UCSD-AML1 (cell line): ENCODE measurements around the gene PDE4D.
"Not testable (repeated sequence)": the region's sequence is repeated elsewhere in the genome, so short reads cannot be mapped to it uniquely, and the experiment has no call there.

Experiments
- DNase-seq: peaks from one replicate; lab custom pipeline; 2025; ENCODE audit not compliant: unreplicated experiment; lab: John Stamatoyannopoulos, UW

Gene PDE4D

DNA sequence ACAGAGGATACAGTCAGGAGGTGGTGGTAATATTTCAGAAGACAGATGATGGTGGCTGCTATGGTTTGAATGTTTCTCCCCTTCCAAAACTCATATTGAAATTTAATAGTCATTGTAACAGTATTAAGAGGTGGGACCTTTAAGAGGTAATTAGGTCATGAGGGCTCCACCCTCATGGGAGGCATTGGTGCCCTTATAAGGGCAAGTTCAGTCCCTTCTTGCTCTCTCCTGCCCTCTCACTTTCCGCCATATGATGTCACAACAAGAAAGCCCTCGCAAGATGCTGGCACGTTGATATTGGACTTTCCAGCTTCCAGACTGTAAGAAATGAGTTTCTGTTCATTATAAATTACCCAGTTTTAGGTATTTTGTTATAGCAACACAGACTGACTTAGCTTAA lies 274.9 kb downstream of the PDE4D start:
- no peak for DNase-seq

DNA sequence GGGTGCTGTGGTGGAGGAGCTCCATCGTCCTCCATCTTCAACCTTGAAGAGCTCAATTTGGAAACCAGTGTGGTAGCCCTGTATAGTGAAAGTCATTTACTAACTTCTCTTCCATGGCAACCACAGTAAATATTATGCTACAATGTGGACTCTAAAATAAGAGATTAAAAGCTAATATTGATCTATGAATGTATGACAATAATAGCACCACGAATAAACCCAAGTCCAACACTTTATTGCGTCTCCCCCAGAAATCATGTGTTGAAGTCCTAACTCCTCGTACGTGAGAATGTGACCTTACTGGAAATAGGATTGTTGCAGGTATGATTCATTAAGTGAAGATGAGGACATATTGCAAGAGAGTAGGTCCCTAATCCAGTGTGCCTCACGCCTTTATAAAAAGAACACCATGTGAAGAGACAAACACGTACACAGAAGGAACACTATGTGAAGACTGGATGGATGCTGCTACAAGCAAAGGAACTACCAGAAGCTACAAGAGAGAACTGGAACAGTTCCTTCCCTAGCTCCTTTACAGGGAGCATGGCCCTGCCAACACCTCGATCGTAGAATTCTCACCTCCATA lies 276.2 kb downstream of the PDE4D start:
- DNase-seq: no peak

DNA sequence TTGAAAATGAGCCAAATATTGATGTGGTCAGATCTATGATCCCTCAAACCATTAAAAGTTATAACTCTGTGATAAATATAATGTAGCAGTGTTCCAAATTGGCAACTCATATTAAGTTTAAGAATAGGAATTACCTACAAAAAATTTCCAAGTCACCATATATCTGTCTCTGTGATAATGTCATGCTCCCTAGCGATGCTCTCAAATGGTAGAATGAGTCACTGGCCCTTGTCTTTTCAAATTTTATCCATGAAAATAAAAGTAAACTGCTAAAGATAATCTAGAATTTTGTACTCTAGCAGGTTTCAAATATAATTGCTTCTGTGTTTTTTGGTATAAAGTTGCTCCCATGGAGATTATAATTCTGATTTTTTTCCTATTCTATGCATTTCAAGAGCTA lies 277.1 kb downstream of the PDE4D start:
- no peak for DNase-seq

DNA sequence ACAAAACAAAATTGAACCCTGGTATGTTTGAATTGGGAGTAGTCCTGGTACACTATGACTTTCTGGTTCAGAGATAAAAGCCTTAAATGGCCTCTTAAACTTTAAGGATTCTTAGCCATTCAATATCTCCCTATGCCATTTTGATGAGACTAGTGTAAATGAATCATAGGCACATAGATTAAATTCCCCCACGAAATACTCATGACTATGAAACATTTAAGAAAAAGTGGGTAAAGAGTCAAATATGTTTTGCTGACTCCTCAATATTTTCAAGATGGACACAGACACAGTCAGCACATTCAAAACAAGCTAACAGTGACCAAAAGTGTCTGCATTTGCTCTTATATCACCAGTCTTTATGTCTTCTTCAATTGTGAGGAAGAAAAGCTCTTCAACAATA lies 278.3 kb downstream of the PDE4D start:
- no peak for DNase-seq

DNA sequence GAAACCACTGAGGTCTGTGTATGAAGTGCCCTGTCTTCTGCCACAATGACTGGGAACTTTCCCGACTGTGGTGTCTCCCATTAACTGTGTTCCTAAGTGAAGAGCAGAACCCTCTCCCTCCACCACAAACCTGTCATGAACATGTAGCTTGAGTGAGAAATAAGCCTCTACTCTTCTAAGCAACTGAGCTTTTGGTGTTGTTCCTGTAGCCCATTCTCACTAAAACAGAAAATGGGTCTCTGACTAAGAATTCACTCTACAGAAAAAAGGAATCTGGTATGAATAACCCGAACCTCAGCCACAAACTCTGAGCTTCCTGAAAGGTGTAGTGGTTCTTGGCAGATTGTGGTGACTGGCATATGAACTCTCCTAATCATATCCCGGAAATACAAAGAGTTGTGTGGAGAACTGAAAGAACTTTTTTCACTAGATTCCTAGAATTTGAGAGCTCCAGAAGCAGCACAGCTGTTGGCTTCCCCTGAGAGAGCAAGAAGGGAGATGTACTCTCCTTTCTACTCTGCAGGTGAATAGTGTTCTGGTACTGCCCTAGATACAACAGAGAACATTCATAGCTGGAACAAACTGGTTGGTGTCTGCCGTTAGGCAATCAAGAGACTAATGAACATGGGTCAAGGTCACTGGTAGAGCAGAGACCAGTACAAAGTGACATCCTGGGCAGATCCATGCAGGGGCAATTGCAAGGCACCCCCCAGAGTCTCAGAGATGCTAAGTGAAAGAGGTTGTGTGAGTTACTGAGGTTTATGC lies 283.8 kb downstream of the PDE4D start:
- DNase-seq: peak; percentile 18

DNA sequence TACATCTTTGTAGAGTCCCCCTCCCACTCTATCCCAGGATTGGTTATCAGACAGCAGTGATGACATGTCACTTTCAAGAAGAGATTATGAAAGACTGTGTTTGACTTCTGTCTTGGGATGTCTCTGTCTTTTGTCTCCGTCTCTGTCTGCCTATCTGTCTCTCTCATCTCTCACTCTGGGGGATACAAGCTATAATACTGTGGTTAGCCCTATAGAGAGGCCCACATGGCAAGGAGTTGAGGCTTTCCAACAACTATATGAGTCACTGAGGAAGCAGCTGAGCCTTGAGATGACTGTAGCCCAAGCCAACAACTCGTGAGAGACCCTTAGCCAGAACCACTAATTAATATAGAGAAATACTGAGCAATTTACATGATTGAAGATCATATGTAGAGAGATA lies 284.8 kb downstream of the PDE4D start:
- no peak for DNase-seq

DNA sequence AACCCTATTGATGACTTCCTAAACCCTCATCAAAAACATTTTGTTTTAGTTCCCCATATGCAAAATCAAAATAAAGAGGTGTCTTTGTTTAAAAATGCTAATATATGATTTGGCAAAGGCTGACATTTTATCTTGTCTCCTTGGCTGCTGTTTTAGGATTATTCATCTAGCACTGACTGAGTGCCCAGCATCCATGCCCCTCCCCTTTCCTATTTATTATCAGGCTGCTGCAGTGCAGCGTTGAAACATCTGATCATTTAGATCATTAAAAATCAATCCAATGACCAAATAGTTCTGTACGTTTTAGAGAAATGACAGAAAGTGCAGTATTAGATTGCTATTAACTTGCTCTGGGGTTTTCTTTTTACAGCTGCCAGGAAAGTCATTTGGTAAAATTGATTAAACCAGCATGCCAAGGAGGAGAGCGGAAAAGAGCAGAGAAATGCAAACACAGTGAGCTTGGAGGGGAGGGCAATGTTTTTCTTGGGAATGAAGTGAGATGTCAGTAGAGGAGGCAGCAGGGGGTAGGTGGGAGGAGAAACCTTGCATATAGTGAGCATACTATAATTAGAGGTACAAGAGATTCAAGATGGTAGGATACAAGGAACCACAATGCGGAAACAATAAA lies 286.3 kb downstream of the PDE4D start:
- no peak for DNase-seq

DNA sequence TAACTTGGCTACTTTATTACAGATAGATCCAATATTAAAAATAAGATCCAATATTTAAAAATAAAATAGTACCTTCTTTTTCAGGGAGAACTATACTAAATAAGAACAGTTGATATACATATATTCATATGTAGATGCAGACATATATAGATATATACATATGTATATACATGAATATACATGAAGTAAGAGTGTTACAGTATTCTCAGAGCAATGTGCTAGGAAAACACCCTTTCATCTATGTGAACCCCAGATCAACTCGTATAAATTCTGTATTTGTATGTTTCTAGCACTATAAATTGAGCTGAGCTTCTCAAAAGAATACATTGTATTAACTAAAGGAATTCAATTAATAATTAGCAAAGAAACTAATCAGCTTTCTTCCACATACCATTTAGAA lies 287.6 kb downstream of the PDE4D start:
- no peak for DNase-seq

DNA sequence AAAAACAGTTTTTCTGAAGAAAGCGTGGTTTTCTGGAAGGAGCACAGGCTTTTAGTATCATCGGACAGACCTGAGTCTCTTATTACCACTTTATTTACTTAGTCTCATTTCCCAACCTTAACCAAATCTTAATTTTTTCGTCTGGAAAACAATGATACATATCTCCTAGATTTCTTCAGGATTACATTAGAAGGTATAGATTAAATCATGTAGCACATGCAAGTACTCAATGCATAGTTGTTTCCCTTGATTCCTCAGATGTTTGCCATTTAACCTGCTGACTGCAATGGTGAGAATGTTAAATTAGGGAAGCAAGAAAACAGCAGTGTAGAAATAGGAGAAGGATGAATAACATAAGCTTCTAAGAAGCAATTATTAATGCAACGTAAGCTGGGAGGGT lies 289.4 kb downstream of the PDE4D start:
- DNase-seq: no peak

DNA sequence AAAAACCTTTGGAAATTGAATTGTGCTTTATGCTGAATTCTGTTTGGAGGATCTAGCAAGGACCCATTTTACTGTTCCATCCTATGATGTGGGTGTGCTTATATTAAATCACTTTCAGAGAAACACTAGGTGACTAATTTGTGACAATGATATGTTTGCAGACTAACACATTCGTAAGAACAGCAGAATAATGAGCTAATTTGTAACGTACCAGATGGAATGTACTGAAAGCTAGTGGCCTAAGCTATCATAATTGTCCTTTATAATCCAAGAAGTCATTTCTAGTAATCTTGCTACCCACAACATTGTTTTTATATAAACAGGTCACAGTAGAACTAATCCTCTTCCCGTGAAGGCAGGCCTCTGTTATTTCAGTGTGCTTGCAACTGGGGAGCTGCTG lies 292.5 kb downstream of the PDE4D start:
- no peak for DNase-seq

DNA sequence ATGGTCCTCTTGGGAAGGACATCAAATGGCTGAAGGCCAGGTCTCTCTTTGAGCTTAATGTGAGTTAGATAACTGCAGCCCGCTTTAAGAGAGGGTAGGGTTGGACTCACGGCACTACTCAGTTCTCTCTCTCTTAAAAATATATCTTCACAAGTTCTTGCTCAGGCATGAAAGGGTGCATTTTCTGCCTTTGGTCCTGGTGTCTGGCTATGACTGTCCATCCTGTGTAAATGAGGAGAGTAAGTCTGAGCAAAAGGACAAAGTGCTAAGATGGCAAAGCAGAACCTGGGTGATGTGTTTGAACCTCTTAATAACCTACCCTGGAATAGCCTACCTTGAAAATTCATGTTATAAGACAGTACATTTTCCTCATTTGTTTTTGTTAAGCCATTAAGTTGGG lies 293.4 kb downstream of the PDE4D start:
- no peak for DNase-seq

DNA sequence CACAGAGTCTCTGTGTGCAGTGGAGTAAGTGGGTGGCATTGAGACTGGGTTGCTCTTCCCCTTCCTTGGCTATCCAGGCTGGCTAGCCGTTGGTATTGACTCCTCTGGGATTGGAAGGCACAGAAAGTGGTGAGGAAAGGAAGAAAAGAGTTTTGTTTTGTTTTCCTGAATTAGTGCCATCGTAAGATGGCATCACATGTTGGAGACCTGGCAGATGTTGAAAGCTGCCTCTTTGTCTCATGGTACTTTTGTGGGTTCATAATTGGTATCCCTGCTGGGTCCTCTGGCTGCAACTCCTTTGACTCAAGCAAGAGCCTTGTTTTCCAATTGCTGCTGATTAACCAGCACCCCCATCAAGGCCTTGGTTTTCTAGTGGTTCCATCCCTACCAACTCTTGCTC lies 293.8 kb downstream of the PDE4D start:
- no peak for DNase-seq

DNA sequence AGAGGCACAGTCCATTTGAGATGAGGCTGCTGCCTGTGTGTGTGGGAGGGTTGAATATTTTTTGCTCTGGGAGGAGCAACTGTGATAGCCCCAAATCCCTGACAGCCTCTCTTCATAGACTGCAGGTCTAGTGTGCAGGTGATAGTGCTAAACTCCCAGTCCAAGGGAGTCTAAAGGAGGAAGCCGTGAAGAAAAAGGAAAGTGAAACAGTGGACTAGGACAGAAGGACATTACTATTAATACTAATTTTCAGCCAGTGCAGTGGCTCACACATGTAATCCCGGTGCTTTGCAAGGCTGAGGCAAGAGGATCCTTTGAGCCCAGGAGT lies 295.0 kb downstream of the PDE4D start:
- peak; percentile 17 for DNase-seq

DNA sequence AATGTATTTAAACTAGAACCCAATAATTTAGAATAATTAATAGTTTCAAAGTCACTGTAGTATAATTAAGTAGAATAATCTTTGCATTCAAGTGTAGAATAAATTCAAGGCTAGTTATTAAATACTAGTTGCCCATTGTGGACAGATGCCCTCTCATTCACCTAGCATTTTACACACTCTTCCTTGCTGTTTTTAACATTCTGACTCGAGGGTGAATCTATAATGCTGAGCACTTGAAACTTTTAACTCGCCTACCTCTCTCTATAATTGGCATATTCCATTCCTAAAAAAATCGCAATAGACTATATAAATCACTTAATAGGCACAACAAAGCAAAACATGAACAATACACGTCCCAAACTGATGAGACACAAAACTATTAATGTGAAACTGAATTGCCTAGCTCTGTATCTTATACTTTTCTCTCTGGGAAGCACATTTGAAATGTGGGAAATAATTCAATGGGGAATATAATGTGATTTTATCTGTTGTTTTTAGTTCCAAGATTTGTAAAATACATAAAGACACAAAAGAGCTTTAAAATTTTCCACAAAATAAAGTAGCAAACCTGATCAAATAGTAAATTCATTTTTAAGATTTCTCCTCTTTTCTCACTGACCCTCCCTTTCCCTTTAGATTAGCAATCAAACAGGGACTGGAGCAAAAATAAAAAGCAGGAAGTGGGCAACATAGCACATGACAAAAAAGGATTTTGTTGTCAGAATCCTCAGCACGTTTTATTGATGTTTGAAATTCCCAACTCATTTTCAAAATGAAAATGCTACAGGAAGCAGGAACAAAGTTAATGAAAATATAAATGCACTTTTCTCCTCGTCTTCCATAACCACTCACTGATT lies 295.6 kb downstream of the PDE4D start:
- no peak for DNase-seq

DNA sequence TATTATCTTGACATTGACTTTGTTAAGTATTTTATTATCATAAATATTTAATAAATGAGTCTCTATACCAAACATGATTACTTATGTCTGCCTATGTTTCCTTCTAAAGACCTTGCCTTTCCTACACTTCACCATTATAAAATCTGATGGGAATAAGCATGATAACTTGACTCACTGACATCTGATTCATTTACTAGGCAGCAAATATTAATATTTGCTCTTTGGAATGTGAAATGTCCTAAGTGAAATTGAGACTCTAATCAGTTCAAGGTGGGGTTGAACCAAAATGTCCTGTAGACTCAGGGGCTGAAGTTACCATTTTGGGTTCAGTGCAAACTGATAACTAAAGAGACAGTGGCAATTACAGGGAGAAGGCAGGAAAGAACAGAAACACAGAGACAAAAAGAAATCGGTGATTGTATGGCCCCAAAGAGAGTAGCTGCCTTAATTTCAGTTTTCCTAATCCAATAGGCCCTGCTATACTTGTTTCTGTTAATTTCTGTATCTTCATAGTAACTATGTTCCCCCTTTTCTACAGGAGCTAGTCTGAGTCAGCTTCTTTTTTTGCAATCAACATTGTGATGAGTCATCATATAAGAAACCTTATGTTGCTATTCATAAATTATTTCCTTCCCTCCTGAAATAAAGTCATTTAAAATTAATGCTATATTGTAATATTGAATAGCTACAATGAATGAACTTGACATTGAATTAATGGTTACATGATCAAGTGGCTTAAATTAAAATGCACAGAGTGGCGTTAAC lies 296.8 kb downstream of the PDE4D start:
- DNase-seq: no peak

DNA sequence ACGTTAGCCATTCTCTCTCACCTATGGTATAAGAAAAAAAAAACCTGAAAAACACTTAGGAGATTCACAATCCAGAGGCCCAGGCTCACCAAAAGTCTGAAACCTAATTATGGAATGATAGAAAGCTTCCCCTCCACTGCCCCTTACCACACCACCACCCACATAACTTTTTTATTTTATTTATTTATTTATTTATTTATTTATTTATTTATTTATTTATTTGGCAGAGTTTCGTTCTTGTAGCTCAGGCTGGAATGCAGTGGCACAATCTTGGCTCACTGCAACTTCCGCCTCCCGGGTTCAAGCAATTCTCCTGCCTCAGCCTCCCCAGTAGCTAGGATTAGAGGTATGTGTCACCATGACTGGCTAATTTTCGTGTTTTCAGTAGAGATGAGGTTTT lies 299.4 kb downstream of the PDE4D start:
- DNase-seq: not testable (repeated sequence)

DNA sequence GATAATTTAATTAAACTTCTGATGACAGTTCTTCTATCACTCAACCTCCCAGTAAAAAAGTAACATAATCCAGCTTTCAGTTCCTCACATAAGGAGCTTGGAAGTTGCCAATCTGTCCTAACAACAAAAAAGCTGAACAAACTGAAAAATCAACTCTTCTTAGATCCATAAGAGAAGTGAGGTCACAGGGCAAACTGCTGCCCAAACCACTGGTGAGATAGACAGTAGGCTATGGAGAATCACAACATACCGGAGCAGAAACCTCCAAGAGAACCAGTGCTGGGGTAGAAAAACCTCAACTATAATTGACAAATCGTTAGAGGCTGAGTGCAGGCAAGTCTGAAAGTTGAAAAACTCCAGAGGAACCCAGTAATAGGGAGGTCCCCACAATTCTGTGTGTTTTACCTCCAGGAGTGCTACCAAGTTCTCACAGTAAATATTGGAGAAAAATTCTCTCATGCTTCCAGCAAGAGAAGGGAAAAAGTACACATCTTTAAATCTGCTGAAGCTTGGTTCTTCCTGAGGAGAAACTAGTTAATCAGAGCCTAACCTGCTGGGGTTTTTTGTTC lies 300.0 kb downstream of the PDE4D start:
- DNase-seq: no peak

DNA sequence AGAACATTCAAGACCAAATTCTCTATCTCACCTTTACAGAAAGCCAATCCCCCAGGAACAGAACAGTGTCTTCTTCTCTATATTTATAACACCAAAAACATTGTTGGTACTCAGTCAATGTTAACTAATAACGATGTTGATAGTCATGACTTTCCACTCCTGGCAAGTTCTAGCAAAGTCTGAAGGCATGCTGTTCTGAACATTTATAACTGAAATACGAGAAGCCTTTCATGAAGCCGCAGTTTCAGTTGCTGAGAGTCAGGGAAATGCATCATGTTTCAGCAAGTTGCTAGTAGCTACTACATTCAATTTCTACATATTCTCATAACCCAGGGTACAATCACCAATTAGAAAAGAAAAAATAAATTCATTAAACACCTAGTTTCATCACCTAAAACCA lies 301.4 kb downstream of the PDE4D start:
- no peak for DNase-seq

DNA sequence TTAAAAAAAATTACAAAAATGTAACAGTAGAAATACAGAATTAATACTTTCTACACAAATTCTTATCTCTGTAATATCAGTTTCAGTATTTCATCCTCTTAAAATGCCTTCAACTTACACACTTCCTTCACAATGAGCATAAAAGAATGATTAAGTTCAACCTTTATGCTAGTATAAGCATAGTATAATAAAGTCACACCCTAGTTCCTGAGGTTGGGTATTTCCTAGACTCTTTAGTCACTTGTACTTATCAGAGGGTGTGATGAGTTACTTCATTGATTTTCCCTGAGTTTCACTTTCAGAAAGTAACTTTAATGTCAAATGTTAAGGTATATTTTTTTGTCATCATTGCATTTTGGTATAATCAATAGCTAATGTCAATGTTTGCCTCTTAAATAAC lies 302.4 kb downstream of the PDE4D start:
- no peak for DNase-seq

DNA sequence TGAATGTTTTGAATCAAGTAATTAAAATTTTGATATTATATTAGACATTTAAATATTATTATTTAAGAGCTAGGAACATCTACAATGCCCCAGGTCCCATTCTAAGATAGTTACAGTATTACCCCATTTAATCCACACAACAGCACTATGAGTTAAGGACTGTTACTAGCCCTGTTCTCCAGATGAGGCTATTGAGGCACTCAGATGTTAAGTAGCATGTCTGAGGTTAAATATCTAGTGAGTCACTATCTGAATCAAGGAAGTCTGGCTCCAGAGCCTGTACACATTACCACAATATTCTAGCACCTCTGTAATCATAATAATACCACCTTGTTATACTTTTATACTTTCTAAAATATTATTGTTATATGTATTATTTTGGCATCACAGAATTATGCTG lies 304.6 kb downstream of the PDE4D start:
- DNase-seq: no peak
